GM18505 (cell line): ENCODE results near the gene UBE2H.
"Not testable (repeated sequence)": the region's sequence is repeated elsewhere in the genome, so short reads cannot be mapped to it uniquely, and the experiment has no call there.

Experiments used
- ATAC-seq: cut with Tn5 transposase; IDR thresholded peaks from one replicate; pipeline ENCODE4 v1.9.1; 2021; ENCODE audit not compliant: unreplicated experiment
- POLR2A ChIP-seq: IDR thresholded peaks from 4 replicates; pipeline ENCODE4 v1.6.1; 2011; ENCODE audit warnings: borderline replicate concordance; ENCODE audit not compliant: insufficient read depth, insufficient read length; ENCODE audit errors: extremely low read depth

The UBE2H gene

DNA sequence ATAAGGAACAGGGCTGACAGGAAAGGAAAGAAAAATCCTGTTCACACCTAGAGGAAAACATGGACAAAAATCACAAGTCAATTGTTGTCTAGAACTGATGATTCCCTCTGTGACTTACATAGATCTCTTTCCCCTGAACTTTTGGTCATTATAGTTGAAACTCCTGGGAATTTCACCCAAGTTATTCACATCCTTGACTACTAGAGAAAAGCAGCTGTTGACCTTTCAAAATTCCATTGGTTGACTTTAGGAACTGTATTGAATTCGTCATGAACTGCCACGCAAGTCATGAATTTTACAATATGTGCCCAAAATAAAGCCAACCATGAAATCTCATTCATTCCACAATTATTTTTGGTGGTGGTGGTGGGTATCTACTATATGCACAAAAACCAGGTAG, 104.3 kb downstream of the UBE2H start:
- TF ChIP-seq POLR2A, result no peak
- ATAC-seq, result no peak

DNA sequence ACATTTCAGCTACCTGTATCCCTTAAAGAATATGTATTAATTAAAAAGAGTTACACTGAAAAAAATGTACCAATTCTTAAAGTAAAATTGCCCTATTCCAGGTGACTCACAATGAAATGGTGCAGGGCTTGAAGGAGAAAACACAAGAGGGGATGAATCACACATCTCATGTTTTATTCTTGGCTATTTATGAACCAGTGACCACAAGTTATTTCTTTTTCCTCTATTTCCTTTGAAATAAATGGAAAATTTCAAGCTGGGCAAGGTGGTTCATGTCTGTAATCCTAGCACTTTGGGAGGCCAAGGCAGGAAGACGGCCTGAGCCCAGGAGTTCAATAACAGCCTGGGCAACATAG, 106.8 kb downstream of the UBE2H start:
- no peak for ATAC-seq
- no peak for TF ChIP-seq POLR2A

DNA sequence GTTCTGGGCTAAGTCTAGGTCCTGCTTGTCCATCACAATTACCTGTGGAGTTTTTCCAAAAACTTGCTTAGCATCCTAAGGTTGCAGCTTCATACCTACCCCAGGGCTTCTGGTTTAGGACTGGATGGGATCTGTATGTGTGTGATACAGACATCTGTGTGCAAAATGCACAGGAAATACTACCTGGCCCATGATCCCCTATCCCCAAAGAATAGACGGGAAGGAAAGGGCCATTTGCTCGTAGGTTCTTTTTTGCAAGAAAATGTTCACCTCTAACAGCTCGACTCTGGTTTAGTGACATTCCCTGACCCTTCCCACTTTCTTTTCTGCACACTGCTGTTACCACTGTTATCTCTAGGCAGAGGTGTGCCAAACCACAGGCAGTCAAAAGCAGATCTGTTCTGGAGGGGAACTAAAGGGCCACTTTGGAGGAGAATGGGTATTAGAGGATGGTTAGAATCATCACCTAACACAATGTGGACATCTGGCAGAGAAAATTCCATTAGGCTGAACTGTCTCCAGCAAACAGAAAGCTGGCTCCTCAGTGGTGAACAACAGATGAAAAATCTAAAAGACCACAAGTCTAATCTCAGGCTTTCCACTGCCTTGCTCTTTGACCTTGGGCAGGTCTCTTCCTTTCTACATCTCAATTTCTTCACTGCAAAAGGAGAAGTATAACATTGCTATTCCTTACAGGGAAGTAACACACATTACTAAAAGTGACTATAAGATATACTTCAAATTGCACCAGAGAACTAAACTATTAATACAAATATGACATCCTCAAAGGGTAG, 107.4 kb downstream of the UBE2H start:
- no peak for ATAC-seq
- no peak for TF ChIP-seq POLR2A

DNA sequence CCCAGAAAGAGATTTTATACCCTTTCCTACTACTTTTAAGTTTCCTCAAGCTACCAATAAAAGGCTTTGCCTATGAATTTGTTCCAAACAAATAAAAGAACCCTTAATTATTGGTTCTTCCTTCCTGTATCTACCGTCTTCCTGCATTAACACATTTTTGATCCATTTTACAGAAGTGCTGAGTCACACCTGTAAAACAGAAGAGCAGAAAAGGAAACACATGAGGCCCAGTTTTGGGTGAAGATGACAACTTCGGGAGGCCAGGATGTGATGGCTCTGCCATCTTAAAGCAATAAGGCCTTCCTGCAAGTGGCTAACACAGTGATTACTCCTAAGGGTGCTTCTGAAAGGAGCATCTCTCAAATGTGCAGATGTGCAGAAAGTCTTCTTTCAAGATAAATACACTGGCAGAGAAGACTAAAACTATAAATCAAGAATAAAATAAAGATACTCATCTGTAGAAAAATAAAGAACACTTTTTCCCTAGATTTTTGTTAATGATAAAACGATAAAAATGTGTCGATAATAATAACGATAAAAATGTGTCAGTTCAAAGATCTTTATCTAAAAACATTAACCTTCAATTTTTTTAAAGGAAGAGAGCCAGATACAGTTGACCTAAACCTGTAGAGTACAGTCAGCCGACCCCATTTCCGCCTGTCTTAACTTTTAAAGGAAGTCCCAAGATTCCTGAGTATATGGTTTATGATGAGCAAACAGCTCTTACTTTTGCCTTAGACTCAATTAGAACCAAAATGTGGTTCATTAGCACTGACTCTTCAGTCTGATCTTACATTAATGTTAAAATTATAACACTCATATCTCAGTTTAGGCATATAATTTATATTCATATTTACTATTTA, 108.6 kb downstream of the UBE2H start:
- ATAC-seq, result no peak
- TF ChIP-seq POLR2A, result no peak

DNA sequence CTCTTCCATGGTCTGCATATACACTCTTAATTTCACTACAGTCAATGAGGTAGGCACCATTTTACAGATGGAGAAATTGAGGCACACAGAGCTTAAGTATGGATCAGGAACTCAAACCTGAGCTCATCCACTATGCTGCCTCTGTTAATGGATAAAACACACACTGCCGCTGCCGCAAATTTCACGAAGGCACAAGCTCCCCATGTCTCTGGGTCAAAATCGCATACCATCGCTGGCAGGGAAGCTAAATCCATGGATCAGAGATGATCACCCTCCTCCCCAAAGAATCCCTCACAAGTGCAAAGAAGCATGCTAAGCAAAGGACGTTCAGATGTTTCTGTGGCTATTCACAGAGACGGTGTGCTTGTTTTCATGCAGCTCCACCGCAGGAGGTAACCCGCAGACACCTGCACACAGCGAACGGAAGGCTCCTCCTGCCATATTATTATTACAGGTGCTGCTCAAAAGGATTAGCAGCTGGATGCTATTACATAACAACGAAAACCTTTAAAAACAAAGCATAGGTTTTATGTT, 109.3 kb downstream of the UBE2H start:
- no peak for ATAC-seq
- TF ChIP-seq POLR2A, result no peak

DNA sequence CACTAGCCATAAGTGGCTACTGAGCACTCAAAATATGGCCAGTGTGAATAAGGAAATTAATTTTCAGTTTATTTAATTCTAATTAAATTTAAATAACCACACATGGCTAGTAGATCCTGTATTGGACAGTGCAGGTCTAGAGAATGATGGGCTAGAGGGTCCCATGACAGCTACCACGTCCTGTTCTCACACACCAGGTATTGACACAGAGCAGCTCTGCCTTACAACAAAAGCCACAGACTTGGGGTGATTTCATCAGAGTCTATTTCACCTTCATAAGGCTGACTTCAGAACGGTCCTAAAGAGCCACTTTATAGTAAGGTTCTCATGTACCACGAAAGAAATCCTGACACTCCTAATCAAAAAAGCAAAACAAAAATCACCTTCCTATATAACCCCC, 111.3 kb downstream of the UBE2H start:
- TF ChIP-seq POLR2A, result no peak
- ATAC-seq, result no peak

DNA sequence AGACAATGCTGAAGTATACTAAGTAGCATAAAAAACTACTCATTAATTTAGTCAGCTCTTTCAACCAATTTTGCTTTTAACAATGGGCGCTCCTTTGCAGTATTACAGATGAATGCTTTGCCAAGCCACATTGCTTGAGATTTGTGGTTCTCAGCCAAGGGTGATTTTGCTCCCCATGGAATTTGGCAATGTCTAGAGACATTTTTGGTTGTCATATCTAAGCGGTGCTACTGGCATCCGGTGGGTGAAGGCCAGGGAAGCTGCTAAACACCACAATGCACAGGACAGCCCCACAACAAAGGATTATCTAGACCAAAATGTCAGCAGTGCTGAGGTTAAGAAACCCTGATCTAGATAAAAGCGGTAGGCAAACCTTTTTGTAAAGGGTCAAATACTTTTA, 112.0 kb downstream of the UBE2H start:
- no peak for ATAC-seq
- TF ChIP-seq POLR2A, result no peak

DNA sequence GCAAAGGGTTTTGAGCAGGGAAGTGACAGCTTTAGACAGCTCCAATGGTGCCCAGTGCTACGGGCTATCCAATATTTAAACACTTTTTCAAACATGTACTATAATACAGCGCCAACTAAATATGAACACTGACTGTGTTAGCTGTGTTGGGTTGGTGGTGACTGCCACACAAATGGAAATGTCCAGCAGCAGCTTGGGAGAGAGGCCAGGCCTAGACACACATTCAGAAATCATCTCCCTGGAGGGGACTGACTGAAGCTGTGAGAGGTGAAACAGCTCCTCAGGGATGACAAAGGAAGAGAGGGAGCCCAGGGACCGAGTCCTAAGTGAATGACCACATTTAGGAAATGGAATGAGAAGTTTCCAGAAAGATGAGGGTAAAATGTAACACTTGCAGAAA, 115.8 kb downstream of the UBE2H start:
- no peak for ATAC-seq
- no peak for TF ChIP-seq POLR2A

DNA sequence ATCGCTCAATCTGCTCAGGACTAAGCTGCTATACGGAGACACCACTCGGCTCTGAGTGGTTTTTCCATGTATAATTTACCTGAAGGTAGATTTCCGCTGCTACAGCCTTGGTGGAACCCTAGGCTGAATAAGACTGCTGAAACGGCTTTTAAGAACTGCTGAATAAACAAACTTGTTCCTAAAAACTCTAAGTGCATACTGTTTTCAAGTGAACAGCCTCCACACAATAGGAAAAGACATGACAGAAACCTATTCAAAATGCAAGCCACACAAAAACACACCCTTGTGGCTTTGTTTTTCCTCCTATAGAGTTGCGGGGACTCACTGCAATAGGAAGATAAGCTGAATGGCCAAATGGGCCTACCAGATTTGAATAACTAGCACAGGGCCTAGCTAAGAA, 117.2 kb downstream of the UBE2H start:
- no peak for TF ChIP-seq POLR2A
- ATAC-seq, result no peak

DNA sequence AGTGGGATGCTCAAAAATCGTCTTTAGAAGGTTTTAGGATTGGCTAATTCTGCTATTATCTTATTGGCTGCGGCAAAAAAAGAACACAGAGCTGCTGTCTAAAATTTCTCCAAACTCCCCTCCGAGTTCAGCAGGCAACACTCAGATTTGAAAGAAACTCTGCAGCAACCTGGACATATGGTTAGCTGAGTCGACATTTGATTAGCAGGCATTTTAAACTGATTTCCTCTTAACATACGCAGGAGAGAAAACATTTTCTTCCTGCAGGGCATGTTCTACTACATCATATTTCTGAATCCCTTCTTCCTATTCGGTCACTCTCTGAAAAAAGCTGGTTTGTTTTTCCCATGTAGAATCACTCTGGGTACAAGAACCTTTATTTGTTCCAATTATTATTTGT, 119.4 kb downstream of the UBE2H start:
- not testable (repeated sequence) for ATAC-seq

DNA sequence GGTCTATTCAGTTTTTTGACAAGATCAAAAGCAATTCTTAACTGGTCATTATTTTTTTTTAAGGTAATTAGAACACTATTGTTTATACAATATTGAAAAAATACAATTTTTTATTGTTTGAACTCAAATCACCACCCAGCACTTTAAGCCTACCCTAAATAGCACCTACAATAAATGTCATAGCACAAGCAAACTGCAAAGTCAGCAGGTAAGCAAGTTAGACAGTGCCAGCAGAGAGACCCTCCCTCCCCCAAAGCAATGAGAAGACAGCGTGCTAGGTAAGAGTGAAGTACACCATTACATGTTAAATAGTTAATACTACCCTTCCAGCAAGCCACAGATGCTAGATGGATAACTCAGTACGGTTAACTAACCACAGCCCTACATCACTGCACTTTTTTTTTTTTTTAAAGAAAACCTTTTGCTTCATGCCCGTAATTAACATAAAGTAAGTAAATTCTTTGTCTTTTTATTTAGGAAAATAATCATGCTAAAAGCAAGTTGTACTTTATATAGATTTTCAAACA, 120.0 kb downstream of the UBE2H start:
- ATAC-seq, result no peak
- TF ChIP-seq POLR2A, result no peak

DNA sequence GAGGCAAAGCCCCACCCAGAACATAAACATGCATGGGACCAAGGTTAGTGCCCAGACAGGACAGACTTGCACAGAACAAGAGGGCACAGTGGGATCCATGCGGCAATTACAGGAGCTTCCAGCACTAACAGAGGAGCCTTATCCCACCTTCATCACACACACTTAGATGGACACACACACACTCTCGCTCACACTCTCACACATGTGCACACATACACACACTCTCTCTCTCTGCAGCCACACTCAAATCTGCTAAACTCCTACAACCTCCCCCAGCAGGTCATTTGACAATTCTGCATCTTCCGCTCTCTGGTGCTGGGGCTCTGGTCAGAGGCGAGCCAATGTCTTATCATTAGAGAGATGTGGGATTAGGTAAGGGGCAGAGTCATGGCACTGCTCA, 120.5 kb downstream of the UBE2H start:
- ATAC-seq, result no peak
- no peak for TF ChIP-seq POLR2A

DNA sequence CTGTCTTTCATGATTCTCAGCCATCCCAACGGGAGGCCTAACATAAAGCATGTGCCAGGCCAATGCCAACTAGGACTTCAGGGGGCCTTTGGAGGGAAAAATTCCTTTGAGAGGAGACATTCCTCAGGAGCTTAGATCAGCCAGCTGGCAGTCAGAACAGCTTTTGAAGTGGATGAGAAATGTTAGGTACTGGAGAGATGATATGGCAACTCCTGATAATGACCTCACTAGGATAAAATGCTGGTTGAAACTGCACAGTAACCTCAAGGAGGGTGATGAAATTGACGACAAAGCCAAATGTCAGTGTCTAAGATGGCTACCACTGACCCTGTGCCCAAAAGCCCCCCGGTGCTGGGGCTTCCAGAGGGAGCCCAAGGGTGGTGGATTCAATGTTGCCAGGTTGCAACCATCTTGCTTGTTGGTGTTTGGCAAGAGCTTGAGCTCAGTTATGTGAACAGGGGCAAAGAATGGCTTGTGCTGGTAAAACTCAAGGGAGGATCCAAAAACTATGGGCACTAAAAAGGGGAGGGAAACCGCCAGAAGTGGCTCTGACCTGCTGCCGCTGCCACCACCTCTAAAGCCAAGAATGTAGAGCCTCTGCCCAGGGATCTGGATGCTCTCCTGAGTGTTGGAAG, 121.2 kb downstream of the UBE2H start:
- no peak for TF ChIP-seq POLR2A
- ATAC-seq, result no peak
